NCI-H2196 treated with DMSO at 0.1 percent for 48 hours (cell line): Measurements from ENCODE around the gene ZDHHC14.

ENCODE experiments used
- DNase-seq: peaks from one replicate; lab custom pipeline; 2025; ENCODE audit not compliant: unreplicated experiment; lab: John Stamatoyannopoulos, UW

ZDHHC14 gene

DNA sequence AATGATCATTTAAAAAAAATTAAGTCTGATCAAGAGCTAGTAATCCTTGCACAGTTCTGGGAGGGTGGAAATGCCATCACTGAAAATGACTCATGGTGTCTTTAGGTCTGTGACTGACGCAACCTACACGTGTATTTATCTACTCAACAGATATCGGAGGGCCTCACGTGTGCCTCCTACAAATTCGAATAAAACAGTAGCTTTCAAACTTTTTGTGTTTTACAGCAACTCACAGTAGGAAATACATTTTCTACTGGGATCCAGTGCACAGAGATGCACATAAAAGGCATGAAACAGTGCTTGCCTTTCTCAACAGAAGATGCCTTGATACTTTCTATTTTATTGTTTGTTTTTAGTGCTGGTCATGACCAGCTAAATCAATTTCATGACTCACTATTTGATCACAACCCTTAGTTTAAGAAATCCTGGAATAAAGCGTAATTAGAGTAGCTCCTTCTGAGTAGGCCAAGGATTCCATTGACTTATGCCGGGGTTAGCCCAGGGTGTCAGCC is 232.1 kb downstream of the ZDHHC14 start:
- no peak for DNase-seq

DNA sequence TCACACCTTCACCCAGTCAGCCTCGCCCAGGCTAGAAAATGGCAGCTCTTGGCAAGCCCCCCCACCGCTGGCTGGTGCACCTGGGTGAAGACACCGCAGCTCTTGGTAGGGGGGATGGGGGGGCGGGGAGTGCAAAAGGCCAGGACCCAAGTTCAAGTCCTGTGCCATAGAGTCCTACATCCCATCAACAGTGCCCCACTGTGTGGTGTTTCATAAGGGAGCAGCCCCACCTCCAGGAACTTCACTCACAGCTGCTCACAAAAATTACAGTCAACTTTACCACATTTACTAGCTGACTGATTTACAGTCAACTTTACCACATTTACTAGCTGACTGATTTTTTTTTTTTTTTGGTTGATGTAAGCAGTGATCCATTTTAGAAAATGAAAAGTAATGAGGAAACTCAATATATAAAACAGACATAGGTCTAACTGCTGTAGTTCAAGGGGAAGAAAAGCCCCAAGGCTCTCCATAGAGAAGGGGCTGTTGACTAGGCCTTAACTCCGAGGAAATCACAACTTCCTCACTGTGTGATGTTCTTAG is 233.1 kb downstream of the ZDHHC14 start:
- DNase-seq: no peak

GRCh38 chr6:157615420-157615769 is 234.4 kb downstream of the ZDHHC14 start:
- DNase-seq: no peak

- DNase-seq: no peak
Observed at GRCh38 chr6:157615951-157616350, 235.0 kb downstream of the ZDHHC14 start.

- DNase-seq: no peak
Observed at GRCh38 chr6:157620944-157621343, 240.0 kb downstream of the ZDHHC14 start.

- DNase-seq: no peak
Observed at GRCh38 chr6:157621406-157621805, 240.4 kb downstream of the ZDHHC14 start.

DNA sequence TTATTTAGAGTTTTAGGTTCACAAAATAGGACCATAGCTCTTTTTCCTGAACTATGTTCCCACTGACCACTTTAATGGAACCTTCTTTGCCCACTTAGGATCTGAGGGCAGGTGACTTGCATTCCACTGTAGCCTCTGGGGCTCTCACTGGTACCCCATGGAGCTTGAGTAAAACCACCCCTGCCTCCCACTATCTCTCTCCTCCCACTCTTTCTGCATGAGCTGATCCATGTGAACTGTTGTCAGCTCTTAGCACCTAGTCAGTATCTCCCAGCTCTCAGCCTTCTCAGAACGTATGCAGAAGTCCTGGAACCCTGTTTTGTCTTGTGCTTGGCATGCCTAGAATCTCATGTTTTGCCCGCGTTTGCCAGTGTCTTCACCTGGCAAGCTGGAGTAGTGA is 241.4 kb downstream of the ZDHHC14 start:
- no peak for DNase-seq

GRCh38 chr6:157625111-157625510 is 244.1 kb downstream of the ZDHHC14 start:
- DNase-seq: no peak

DNA sequence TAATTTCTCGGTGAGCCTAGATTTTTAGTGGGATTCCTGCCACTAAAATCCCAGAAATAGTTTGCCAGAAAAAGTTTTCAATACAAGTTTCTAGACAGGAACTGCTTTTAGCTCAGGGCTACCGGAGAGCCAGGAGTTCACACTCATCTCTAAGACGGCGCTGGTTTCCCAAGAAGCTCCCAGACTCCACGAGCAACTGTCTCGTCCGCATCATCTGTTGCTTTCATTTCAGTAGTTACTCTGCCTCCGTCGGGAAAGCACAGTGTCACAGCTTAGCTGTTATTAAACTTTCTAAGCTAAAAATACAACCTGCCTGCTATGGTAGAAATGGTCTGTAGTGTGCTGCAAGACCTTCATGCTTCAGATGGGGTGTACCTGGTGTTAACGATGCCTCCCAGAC is 244.8 kb downstream of the ZDHHC14 start:
- no peak for DNase-seq

GRCh38 chr6:157627195-157627966 is 246.4 kb downstream of the ZDHHC14 start:
- no peak for DNase-seq

DNA sequence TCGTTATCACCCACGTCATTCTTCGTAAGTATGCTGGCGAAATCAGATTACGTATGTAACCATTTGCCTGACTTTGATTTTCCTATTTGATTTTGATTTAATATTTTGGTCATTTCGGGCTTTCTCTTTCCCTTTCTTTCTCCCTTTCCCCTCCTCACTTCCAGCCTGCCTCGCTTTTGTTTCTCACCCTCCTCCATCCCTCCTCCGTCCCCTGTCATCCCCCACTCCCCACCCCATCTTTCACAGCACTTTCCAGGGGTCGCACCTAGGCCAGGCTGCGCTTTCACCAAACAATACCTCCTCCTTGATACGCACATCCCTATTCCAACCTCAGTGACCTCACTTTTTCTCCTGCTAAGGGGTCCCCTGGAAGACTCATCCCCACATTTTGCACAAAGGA is 247.5 kb downstream of the ZDHHC14 start:
- DNase-seq: no peak

DNA sequence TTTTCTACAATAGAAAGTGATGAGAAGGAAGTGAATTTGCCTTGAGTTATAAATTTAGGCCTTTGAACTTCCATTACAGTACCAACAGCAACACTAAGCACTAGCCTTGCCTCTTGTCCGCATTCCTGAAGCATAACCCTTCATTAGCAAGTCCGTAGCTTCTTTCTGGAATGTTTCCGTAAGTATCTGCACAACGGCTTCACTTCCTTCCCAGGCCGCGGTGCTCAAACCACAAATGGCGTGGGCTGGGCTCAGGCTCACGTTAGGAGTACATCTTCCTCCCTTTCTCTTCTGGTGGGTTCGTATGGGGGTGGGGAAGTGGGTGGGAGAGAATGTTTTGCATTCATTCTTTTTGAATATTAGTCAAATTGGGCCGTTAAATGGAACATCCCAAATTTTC is 248.2 kb downstream of the ZDHHC14 start:
- no peak for DNase-seq

GRCh38 chr6:157630463-157631080 is 249.6 kb downstream of the ZDHHC14 start:
- no peak for DNase-seq

DNA sequence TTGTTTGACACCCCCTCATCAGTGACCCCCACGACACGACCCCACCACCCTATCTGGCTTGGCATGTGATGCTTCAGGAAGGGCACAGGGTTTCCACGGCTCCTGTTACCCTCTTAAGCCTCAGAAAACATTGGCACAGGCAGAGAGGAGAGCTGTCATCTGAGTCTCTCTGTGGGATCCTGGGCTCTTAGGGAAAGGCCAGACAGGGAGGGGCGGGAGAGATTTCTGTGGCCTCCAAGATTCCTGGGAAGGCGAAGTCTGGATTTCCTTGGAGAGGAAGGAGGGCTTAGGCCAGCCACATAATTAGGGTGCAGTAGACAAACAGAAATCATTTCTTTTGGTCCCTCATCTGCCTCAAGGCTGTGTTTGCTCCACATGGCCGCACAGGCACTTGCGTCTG is 250.4 kb downstream of the ZDHHC14 start:
- DNase-seq: no peak

DNA sequence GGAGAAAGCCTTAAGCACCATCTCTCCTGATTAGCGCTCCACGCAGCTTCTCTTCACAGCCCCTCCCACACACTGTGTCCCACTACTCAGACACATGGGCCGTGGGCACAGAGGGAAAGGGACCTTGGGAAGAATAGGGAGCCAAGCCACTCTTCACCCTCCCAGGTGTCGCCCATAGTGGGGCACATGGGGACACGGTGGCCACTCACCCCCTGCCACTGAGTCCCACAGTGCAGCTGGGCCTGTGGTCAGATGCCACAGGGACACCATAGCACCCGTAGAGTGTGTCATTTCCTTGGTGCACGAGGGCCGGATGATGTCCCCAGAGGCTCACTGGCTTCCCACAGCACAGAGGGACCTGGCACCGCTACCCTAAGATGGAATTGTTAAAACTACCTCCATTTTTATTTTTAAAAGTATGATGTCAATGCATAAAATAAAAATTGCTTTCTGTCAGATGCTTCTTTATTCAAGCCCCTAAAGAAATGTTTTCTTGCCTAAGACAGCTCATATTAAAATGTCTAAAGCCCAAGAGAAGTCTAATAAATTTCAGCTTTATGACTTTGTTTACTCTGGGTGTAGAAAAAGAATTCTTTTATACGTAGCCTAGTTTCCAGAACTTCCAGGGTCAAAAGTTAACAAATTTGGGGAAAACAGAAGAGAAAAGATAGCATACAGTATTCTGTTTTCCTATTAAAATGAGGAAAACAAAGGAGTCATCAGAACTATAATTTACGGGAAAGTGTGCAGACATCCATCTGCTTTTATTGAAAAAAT is 251.0 kb downstream of the ZDHHC14 start:
- DNase-seq: no peak

DNA sequence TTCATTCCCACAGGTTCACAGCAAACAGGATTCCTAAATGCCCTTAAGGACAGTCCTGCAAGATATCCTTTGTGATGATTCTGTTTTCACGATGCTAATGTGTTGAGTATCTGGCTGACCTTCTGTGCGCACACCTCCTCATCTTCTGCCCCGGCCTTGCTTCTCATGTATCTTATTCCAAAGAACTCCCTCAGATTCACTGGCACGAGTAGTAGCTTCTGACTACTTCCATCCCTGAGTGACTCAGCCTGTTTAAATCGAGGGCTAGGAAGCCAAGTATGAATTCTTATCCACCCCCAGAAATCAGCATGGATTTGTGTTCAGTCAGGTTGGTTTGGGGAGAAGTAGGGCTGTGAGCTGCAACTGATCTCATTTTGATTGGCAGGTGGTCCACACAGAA is 251.8 kb downstream of the ZDHHC14 start:
- DNase-seq: no peak

DNA sequence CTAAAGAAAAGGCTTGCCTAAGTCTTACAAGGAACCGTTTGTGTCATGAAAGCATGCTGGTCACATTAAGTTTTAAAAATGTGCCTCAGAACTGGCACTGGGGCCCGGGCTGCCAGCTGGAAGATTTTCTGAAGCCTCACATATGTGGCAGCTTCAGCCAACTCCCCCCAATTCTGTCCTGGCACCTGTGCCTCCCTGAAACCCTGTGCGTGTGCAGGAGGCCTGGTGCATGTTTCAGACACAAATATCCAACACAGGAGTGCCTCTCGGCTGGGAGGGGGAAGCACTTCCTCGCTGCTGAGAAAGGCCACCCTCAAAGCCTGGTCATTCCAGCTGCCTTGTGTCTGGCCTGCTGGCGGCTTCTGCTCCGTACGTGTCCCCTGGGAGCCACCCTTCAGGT is 253.6 kb downstream of the ZDHHC14 start:
- DNase-seq: no peak

DNA sequence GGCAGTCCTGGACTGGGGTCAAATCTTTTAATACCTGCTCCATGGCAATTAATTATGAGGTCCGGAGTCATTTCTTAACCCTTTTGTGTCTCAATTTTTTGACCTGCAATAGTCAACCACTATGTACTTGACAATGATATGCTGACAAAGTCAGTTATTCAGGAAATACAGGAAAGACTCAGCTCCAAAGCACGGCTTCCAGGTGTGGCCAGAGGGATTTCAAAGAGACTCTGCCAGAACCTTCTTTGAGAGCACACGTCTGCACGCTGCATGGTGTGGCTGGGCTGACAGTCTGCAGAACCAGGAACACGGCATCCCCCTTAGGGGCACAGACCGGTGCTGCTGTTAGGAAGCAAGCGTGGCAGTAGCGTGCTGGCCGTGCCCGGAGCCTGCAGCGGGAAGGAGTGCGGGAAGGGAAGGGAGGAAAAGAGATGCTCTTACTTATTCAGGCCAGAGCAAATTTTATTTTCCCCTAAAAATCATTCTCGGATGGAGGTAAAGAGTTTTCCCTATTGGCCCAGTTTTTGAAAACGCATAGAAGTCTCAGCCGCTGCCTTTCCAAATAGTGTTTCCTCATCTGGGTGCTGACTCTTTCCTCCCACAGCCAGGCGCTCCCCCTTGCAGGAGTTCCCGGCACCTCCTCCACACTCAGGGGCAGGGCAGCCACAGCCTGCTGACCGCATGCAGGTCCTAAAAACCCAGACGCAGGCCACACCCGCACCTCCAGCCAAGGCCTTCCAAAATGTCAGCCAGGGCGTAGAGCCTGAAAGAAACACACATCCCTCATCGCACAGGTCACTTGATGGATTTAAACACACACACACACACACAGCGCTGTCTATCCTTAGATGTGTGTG is 254.6 kb downstream of the ZDHHC14 start:
- no peak for DNase-seq

DNA sequence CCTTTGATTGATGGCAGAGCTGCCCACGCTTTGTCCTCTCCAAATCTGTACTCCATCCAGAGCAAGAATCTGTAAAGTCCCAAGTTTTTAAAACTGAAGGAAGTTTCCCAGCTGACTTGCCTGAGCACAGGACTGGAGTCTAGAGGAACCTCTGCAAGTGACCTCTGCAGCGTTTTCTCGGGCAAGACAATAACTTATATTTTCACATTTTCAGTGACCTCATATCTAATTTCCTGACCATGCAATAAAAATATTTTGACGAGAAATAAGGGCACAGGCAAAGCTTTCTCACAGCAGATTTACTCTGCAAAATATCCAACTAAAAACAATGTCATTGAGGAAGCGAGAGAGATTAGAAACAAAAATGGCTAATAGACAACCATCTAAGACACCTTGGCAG is 256.5 kb downstream of the ZDHHC14 start:
- no peak for DNase-seq

- no peak for DNase-seq
Observed at GRCh38 chr6:157637941-157638662, 257.1 kb downstream of the ZDHHC14 start.
